HepG2 (cell line): ENCODE measurements around the gene KLRG1. TPM values are rescaled to one million over a fixed set of nuclear protein-coding genes. Genes with fewer than 3 reads are reported as not detected.
A peak's percentile ranks its signal among the peaks of the same experiment; 100 is the strongest.

Source experiments
- ATAC-seq: fragments of 200-7000 bp; cut with Tn5 transposase; 3 replicates; pipeline ENCODE4 v1.9.1; 2020; ENCODE audit warnings: mild to moderate bottlenecking, moderate library complexity
- BruUV-seq: library from RNA; stranded (reverse); fragments of 400-500 nt; replicated peaks from 2 replicates; lab custom pipeline; 2021; lab: Mats Ljungman, UMichigan
- CTCF ChIA-PET: fragments of 300-600 bp; formaldehyde crosslinking; extraction: SDS; loops from one replicate; lab custom pipeline; 2021; ENCODE audit warnings: low total read pairs, inconsistent platforms, low intra/inter-chr PET ratio; lab: Yijun Ruan, JAX
- POLR2A ChIA-PET: fragments of 350-600 bp; sonication (Branson Sonifier 250); formaldehyde crosslinking; loops from one replicate; lab custom pipeline; 2020; ENCODE audit warnings: antibody characterized with exemption, inconsistent platforms; lab: Yijun Ruan, JAX
- DNase-seq: peaks from one replicate; pipeline ENCODE4 v3.0.0-alpha.2; 2015; ENCODE audit warnings: low spot score
- FAIRE-seq: peaks from 3 replicates; lab custom pipeline; 2011; peaks lifted over from hg19 to GRCh38; lab: Jason Lieb, UNC
- H2AFZ ChIP-seq: one replicate; pipeline ENCODE4 v1.6.1; 2011; ENCODE audit warnings: low read length, inconsistent platforms
- H3K27ac ChIP-seq: fragments of 300-600 bp; 3 replicates; pipeline ENCODE4 v1.8.0; 2011; ENCODE audit warnings: mixed run types, mild to moderate bottlenecking, mixed read lengths, low read length, inconsistent platforms; ENCODE audit not compliant: insufficient read depth; ENCODE audit errors: extremely low read length
- H3K27me3 ChIP-seq, 2 experiments: fragments of 200-600 bp in 1 of 2; 2 replicates in 1 of 2; 3 replicates in 1 of 2; pipeline versions ENCODE4 v1.6.0 to v1.8.0; 2011; ENCODE audit warnings: low read length in 2 of 2, mild to moderate bottlenecking in 2 of 2, moderate library complexity in 2 of 2, inconsistent platforms in 1 of 2; ENCODE audit not compliant: insufficient read depth in 2 of 2, control insufficient read depth in 1 of 2
- H3K36me3 ChIP-seq, 2 experiments: fragments of 200-600 bp in 1 of 2; replicated peaks in 1 of 2; 2 replicates in 1 of 2; 3 replicates in 1 of 2; pipeline versions ENCODE4 v1.5.1 to v1.8.0; 2011; ENCODE audit warnings: low read length in 2 of 2, inconsistent platforms in 1 of 2; ENCODE audit not compliant: insufficient read depth in 2 of 2, control insufficient read depth in 1 of 2
- H3K4me1 ChIP-seq: 2 replicates; pipeline ENCODE4 v1.5.1; 2012; ENCODE audit warnings: low read length, inconsistent platforms; ENCODE audit not compliant: insufficient read depth
- H3K4me2 ChIP-seq: 2 replicates; pipeline ENCODE4 v1.6.0; 2011; ENCODE audit warnings: low read depth, low read length, inconsistent platforms
- H3K4me3 ChIP-seq, 3 experiments: fragments of 200-600 bp in 1 of 3; sonication (generic), shearing (Covaris generic) in 1 of 3; replicated peaks in 1 of 3; 2 replicates each; pipeline ENCODE4 v1.5.1; 2011 to 2016; ENCODE audit warnings: low read length in 3 of 3, inconsistent platforms in 2 of 3, low read depth in 2 of 3, mild to moderate bottlenecking in 2 of 3, control low read depth in 1 of 3, mixed read lengths in 1 of 3; ENCODE audit not compliant: insufficient read depth in 1 of 3
- H3K79me2 ChIP-seq: one replicate; pipeline ENCODE4 v1.6.1; 2011; ENCODE audit warnings: low read length, inconsistent platforms; ENCODE audit not compliant: insufficient read depth
- H3K9ac ChIP-seq: 2 replicates; pipeline ENCODE4 v1.6.0; 2011; ENCODE audit warnings: mild to moderate bottlenecking, low read depth, low read length, inconsistent platforms; ENCODE audit not compliant: insufficient read depth
- H3K9me3 ChIP-seq: 2 replicates; pipeline ENCODE4 v1.5.1; 2012; ENCODE audit warnings: mild to moderate bottlenecking, low read length
- H4K20me1 ChIP-seq: 2 replicates; pipeline ENCODE4 v1.6.0; 2011; ENCODE audit warnings: inconsistent platforms, mild to moderate bottlenecking, low read length, moderate library complexity; ENCODE audit not compliant: insufficient read depth
- ARID5B ChIP-seq: IDR thresholded peaks from 2 replicates; pipeline ENCODE4 v1.4.0; 2020; ENCODE audit warnings: mild to moderate bottlenecking, missing genetic modification reagents
- BCL6 ChIP-seq: IDR thresholded peaks from 2 replicates; pipeline ENCODE4 v1.6.1; 2016; ENCODE audit warnings: missing genetic modification reagents, missing compliant biosample characterization
- KDM5B ChIP-seq: sonication (generic); formaldehyde crosslinking; IDR thresholded peaks from 2 replicates; pipeline ENCODE4 v1.4.0; 2020; ENCODE audit warnings: missing genetic modification reagents, mild to moderate bottlenecking, borderline replicate concordance
- ONECUT2 ChIP-seq: sonication (generic); formaldehyde crosslinking; IDR thresholded peaks from 2 replicates; pipeline ENCODE4 v1.4.0; 2020; ENCODE audit warnings: missing genetic modification reagents
- RARA ChIP-seq: IDR thresholded peaks from 2 replicates; pipeline ENCODE4 v1.6.1; 2016; ENCODE audit warnings: missing genetic modification reagents, missing compliant biosample characterization
- SALL1 ChIP-seq: sonication (generic); formaldehyde crosslinking; IDR thresholded peaks from 2 replicates; pipeline ENCODE4 v1.8.0; 2022; ENCODE audit warnings: mild to moderate bottlenecking, missing genetic modification reagents
- TBX2 ChIP-seq: sonication (generic); formaldehyde crosslinking; IDR thresholded peaks from 2 replicates; pipeline ENCODE4 v1.5.0; 2020; ENCODE audit warnings: missing genetic modification reagents, mild to moderate bottlenecking, borderline replicate concordance
- TCF7 ChIP-seq: sonication (generic); IDR thresholded peaks from 2 replicates; pipeline ENCODE4 v1.6.1; 2016; ENCODE audit warnings: antibody characterized with exemption, low read depth
- ZNF737 ChIP-seq: sonication (generic); formaldehyde crosslinking; IDR thresholded peaks from 2 replicates; pipeline ENCODE4 v1.5.0; 2020; ENCODE audit warnings: missing genetic modification reagents, mild to moderate bottlenecking, borderline replicate concordance
- WGBS: methylation state at CpG from one replicate; pipeline ENCODE4 v1.1.6; 2017; ENCODE audit warnings: low lambda C conversion rate; 5-methylcytosine and 5-hydroxymethylcytosine counted together
- in situ Hi-C: cut with HindIII; loops from 2 replicates; pipeline ENCODE4 v1.10.0; 2017; ENCODE audit warnings: low pct_unique_long_range_greater_than_20kb; ENCODE audit not compliant: extremely low pct_ligation_motif_present
- intact Hi-C: fragments of 100-400 bp; cut with micrococcal nuclease; formaldehyde crosslinking; loops from one replicate; pipeline ENCODE4 v1.10.0; 2022; ENCODE audit not compliant: unreplicated experiment
- polyA plus RNA-seq, 8 experiments: library from polyadenylated mRNA; depleted of rRNA in 3 of 8; stranded (reverse) in 7 of 8; unstranded in 1 of 8; fragments of >200 nt; fragmentation: Illumina TruSeq in 4 of 8; extraction: Trizol in 4 of 8; gene quantifications; 2 replicates each; pipeline versions ENCODE4 v1.2.1 to v1.2.3, GENCODE V29; 2011 to 2016; ENCODE audit warnings: low read depth in 4 of 8, missing spikeins in 1 of 8, mixed read lengths in 1 of 8; ENCODE audit not compliant: insufficient read depth in 1 of 8
- total RNA-seq, 5 experiments: library from RNA; depleted of rRNA; stranded (reverse); fragments of >200 nt; fragmentation: Illumina TruSeq; extraction: Trizol; gene quantifications; 2 replicates each; pipeline ENCODE4 v1.2.3, GENCODE V29; 2016; ENCODE audit warnings: low read depth in 1 of 5

KLRG1 gene
- total and polyA plus RNA-seq, 2 of the 13 experiments (the other 11 are each of a cell fraction or from before 2014, with no cell fraction given): 1.2 to 1.7 TPM

- peaks cover 12% of the 10 kb centered on the region for H3K4me1 ChIP-seq
- in situ Hi-C loops: no loop called here
- 29% methylated on average over 3 of the region's 3 CpGs for WGBS
These were observed 4.5 kb downstream of the KLRG1 start for GRCh38 chr12:8993827-8994226.

More at GRCh38 chr12:8993827-8994226, 4.5 kb downstream of the KLRG1 start:
- CTCF ChIA-PET: no interaction called here
- Histone ChIP-seq H3K9ac (no peak overlapping the region), H3K27me3 (no peaks in the 10 kb centered on the region; a peak in 1 of 5 replicates), H2AFZ (no peak overlapping the region), H4K20me1 (no peaks in the 10 kb centered on the region)
- TF ChIP-seq ONECUT2 (peak; percentile 54), SALL1 (peak; percentile 32; the same call in 1 of the 2 replicates), ZNF737 (CRISPR knock-in tag) (no peak), TCF7 (0 out of 2 replicates have a peak, but pooled peaks have one; percentile 39), BCL6 (CRISPR knock-in tag) (peak; percentile 98), TBX2 (CRISPR knock-in tag) (no peak), RARA (CRISPR knock-in tag) (0 out of 2 replicates have a peak, but pooled peaks have one; percentile 10), KDM5B (CRISPR knock-in tag) (no peak), ARID5B (CRISPR knock-in tag) (peak; percentile 33; the same call in 1 of the 2 replicates)
- TF ChIP-seq, all 625 proteins: peak for 6
- Histone ChIP-seq H3K4me3 (no peak overlapping the region), H3K4me2 (no peak overlapping the region), H3K9me3 (no peaks in the 10 kb centered on the region), H3K36me3 (no peaks in the 10 kb centered on the region), H3K27ac (no peak overlapping the region), H3K79me2 (no peaks in the 10 kb centered on the region)
- DNase-seq: no peak
- no peak for ATAC-seq
- BruUV-seq: no TSS peak
- FAIRE-seq: no peak
- POLR2A ChIA-PET: no interaction called here
- intact Hi-C loops: no loop called here
